ENCODE measurements around the gene LRRC10. TPM values are rescaled to one million over a fixed set of nuclear protein-coding genes. Genes with fewer than 3 reads are reported as not detected.
"Not testable (repeated sequence)": the region's sequence is repeated elsewhere in the genome, so short reads cannot be mapped to it uniquely, and the experiment has no call there.

LRRC10 gene
- total RNA-seq, 1 experiment from 2014 or later = not detected

- in situ Hi-C loops (cut with HindIII; ENCODE audit: low sequenced_read_pairs) = no loop called here
- DNase-seq (ENCODE audit: low spot score) = no peak
Measured at GRCh38 chr12:69621551-69621950, 10.8 kb upstream of the LRRC10 start.

- no peak for DNase-seq (ENCODE audit: low spot score)
- in situ Hi-C loops (cut with HindIII; ENCODE audit: low sequenced_read_pairs) = no loop called here
Measured at GRCh38 chr12:69620921-69621320, 10.2 kb upstream of the LRRC10 start.

GRCh38 chr12:69620077-69620476 is 9.4 kb upstream of the LRRC10 start:
- DNase-seq (ENCODE audit: low spot score) = no peak
- in situ Hi-C loops (cut with HindIII; ENCODE audit: low sequenced_read_pairs) = no loop called here

GRCh38 chr12:69619050-69619449 is 8.3 kb upstream of the LRRC10 start:
- DNase-seq (ENCODE audit: low spot score) = no peak
- in situ Hi-C loops (cut with HindIII; ENCODE audit: low sequenced_read_pairs) = no loop called here

GRCh38 chr12:69616025-69616424 is 5.3 kb upstream of the LRRC10 start:
- in situ Hi-C loops (cut with HindIII; ENCODE audit: low sequenced_read_pairs) = no loop called here
- no peak for DNase-seq (ENCODE audit: low spot score)

- in situ Hi-C loops (cut with HindIII; ENCODE audit: low sequenced_read_pairs) = no loop called here
- DNase-seq (ENCODE audit: low spot score) = no peak
Measured at GRCh38 chr12:69613351-69613750, 2.6 kb upstream of the LRRC10 start.

GRCh38 chr12:69610126-69610525 is 581 bp downstream of the LRRC10 start:
- DNase-seq (ENCODE audit: low spot score) = peak; percentile 67
- in situ Hi-C loops (cut with HindIII; ENCODE audit: low sequenced_read_pairs) = no loop called here

- no peak for DNase-seq (ENCODE audit: low spot score)
- in situ Hi-C loops (cut with HindIII; ENCODE audit: low sequenced_read_pairs) = no loop called here
Measured at GRCh38 chr12:69608114-69608513, 2.6 kb downstream of the LRRC10 start.

- DNase-seq (ENCODE audit: low spot score); in situ Hi-C loops (cut with HindIII; ENCODE audit: low sequenced_read_pairs): not testable (repeated sequence)
Measured at GRCh38 chr12:69604275-69604674, 6.4 kb downstream of the LRRC10 start.

GRCh38 chr12:69603556-69603955 is 7.2 kb downstream of the LRRC10 start:
- DNase-seq (ENCODE audit: low spot score); in situ Hi-C loops (cut with HindIII; ENCODE audit: low sequenced_read_pairs): not testable (repeated sequence)

GRCh38 chr12:69602954-69603353 is 7.8 kb downstream of the LRRC10 start:
- in situ Hi-C loops (cut with HindIII; ENCODE audit: low sequenced_read_pairs) = no loop called here
- DNase-seq (ENCODE audit: low spot score) = no peak

GRCh38 chr12:69601962-69602685 is 8.6 kb downstream of the LRRC10 start:
- DNase-seq (ENCODE audit: low spot score) = no peak
- in situ Hi-C loops (cut with HindIII; ENCODE audit: low sequenced_read_pairs) = no loop called here

GRCh38 chr12:69600804-69601203 is 9.9 kb downstream of the LRRC10 start:
- in situ Hi-C loops (cut with HindIII; ENCODE audit: low sequenced_read_pairs) = no loop called here

GRCh38 chr12:69598174-69598753 is 12.4 kb downstream of the LRRC10 start:
- in situ Hi-C loops (cut with HindIII; ENCODE audit: low sequenced_read_pairs) = no loop called here
- no peak for DNase-seq (ENCODE audit: low spot score)

More at GRCh38 chr12:69600804-69601203, 9.9 kb downstream of the LRRC10 start:
- no peak for DNase-seq (ENCODE audit: low spot score)

- DNase-seq (ENCODE audit: low spot score) = peak; percentile 51
- in situ Hi-C loops (cut with HindIII; ENCODE audit: low sequenced_read_pairs) = no loop called here
Measured at GRCh38 chr12:69595689-69596088, 15.0 kb downstream of the LRRC10 start.

- in situ Hi-C loops (cut with HindIII; ENCODE audit: low sequenced_read_pairs) = no loop called here
- DNase-seq (ENCODE audit: low spot score) = no peak
Measured at GRCh38 chr12:69589082-69589481, 21.6 kb downstream of the LRRC10 start.

- in situ Hi-C loops (cut with HindIII; ENCODE audit: low sequenced_read_pairs) = no loop called here
- DNase-seq (ENCODE audit: low spot score) = no peak
Measured at GRCh38 chr12:69588527-69588926, 22.2 kb downstream of the LRRC10 start.

- in situ Hi-C loops (cut with HindIII; ENCODE audit: low sequenced_read_pairs) = no loop called here
- peak; percentile 97 for DNase-seq (ENCODE audit: low spot score)
Measured at GRCh38 chr12:69585189-69586062, 25.3 kb downstream of the LRRC10 start, which contains the start of gene CCT2. CCT2 (plus strand) TSS chr12:69585459; CDS start chr12:69585522, 63 bp downstream.

GRCh38 chr12:69583203-69583602 is 27.5 kb downstream of the LRRC10 start:
- DNase-seq (ENCODE audit: low spot score) = no peak
- in situ Hi-C loops (cut with HindIII; ENCODE audit: low sequenced_read_pairs) = no loop called here

GRCh38 chr12:69580074-69580473 is 30.6 kb downstream of the LRRC10 start:
- in situ Hi-C loops (cut with HindIII; ENCODE audit: low sequenced_read_pairs) = no loop called here
- DNase-seq (ENCODE audit: low spot score) = no peak

All from G401 (cell line).